Parathyroid adenoma (tissue), 2 donors: ENCODE data around the gene ELMOD3.
"Not testable (repeated sequence)": the region's sequence is repeated elsewhere in the genome, so short reads cannot be mapped to it uniquely, and the experiment has no call there.

Experiments used
- H2AFZ ChIP-seq: fragments of 300-600 bp; sonication (generic); one replicate; pipeline ENCODE4 v1.7.0; 2017; ENCODE audit warnings: antibody characterized with exemption, mild to moderate bottlenecking
- H3K27ac ChIP-seq: fragments of 300-600 bp; sonication (generic); one replicate; pipeline ENCODE4 v1.7.0; 2017
- H3K27me3 ChIP-seq: fragments of 300-600 bp; sonication (generic); one replicate; pipeline ENCODE4 v1.7.0; 2017; ENCODE audit warnings: low read length; ENCODE audit not compliant: control insufficient read depth, insufficient read depth
- H3K36me3 ChIP-seq: fragments of 300-600 bp; sonication (generic); one replicate; pipeline ENCODE4 v1.7.0; 2017; ENCODE audit warnings: low read length; ENCODE audit not compliant: control insufficient read depth, insufficient read depth
- H3K4me1 ChIP-seq: fragments of 300-600 bp; sonication (generic); one replicate; pipeline ENCODE4 v1.7.0; 2017; ENCODE audit warnings: control low read depth
- H3K4me2 ChIP-seq: fragments of 300-600 bp; sonication (generic); one replicate; pipeline ENCODE4 v1.7.0; 2017; ENCODE audit warnings: low read length
- H3K4me3 ChIP-seq: fragments of 300-600 bp; sonication (generic); one replicate; pipeline ENCODE4 v1.7.0; 2017; ENCODE audit warnings: low read depth, low read length
- H3K79me2 ChIP-seq: fragments of 300-600 bp; sonication (generic); one replicate; pipeline ENCODE4 v1.7.0; 2017; ENCODE audit warnings: control low read depth
- H3K9ac ChIP-seq: fragments of 300-600 bp; sonication (generic); one replicate; pipeline ENCODE4 v1.7.0; 2017; ENCODE audit warnings: mild to moderate bottlenecking
- H3K9me3 ChIP-seq: fragments of 300-600 bp; sonication (generic); one replicate; pipeline ENCODE4 v1.7.0; 2017; ENCODE audit warnings: low read length; ENCODE audit not compliant: control insufficient read depth
- CTCF ChIP-seq: fragments of 300-600 bp; sonication (generic); IDR thresholded peaks from one replicate; pipeline ENCODE4 v1.7.0; 2017; ENCODE audit warnings: antibody characterized with exemption, mild to moderate bottlenecking
- donor health status: primary hyperparathyroidism.

Gene ELMOD3

GRCh38 chr2:85436836-85437487 is 82.4 kb downstream of the ELMOD3 start:
- Histone ChIP-seq H3K9me3 (no peaks in the 10 kb centered on the region), H3K4me1 (peaks cover 54% of the 10 kb centered on the region), H3K27me3 (no peaks in the 10 kb centered on the region), H3K79me2 (no peaks in the 10 kb centered on the region), H3K4me2 (peak overlapping the region; percentile 64), H2AFZ (peak overlapping the region; percentile 86), H3K27ac (peak overlapping the region; percentile 76), H3K4me3 (no peak overlapping the region), H3K9ac (peak overlapping the region; percentile 25), H3K36me3 (no peaks in the 10 kb centered on the region)
- TF ChIP-seq CTCF = no peak

- Histone ChIP-seq H3K4me2 (peak overlapping the region; percentile 64), H3K4me3 (peak overlapping the region; percentile 46), H3K36me3 (no peaks in the 10 kb centered on the region), H3K27ac (peak overlapping the region; percentile 76), H3K4me1 (peaks cover 52% of the 10 kb centered on the region), H3K79me2 (no peaks in the 10 kb centered on the region), H3K9ac (peak overlapping the region; percentile 25), H3K9me3 (no peaks in the 10 kb centered on the region), H3K27me3 (no peaks in the 10 kb centered on the region), H2AFZ (peak overlapping the region; percentile 86)
- no peak for TF ChIP-seq CTCF
These were observed 83.1 kb downstream of the ELMOD3 start for GRCh38 chr2:85437488-85438200.

GRCh38 chr2:85438201-85439024 is 83.8 kb downstream of the ELMOD3 start:
- no peak for TF ChIP-seq CTCF
- Histone ChIP-seq H3K36me3 (no peaks in the 10 kb centered on the region), H3K4me1 (peaks cover 44% of the 10 kb centered on the region)

GRCh38 chr2:85439025-85439472 is 84.5 kb downstream of the ELMOD3 start:
- no peaks in the 10 kb centered on the region for H3K9me3 ChIP-seq
- peak overlapping the region; percentile 76 for H3K27ac ChIP-seq
- H3K4me1 ChIP-seq = peaks cover 38% of the 10 kb centered on the region

More at GRCh38 chr2:85438201-85439024, 83.8 kb downstream of the ELMOD3 start:
- Histone ChIP-seq H3K9ac (no peak overlapping the region), H3K4me3 (peak overlapping the region; percentile 46), H2AFZ (peak overlapping the region; percentile 45), H3K79me2 (no peaks in the 10 kb centered on the region), H3K9me3 (no peaks in the 10 kb centered on the region), H3K4me2 (peak overlapping the region; percentile 64), H3K27ac (peak overlapping the region; percentile 76), H3K27me3 (no peaks in the 10 kb centered on the region)

GRCh38 chr2:85439569-85439968 is 85.0 kb downstream of the ELMOD3 start:
- H3K4me1 ChIP-seq = peaks cover 33% of the 10 kb centered on the region
- not testable (repeated sequence) for H3K27me3 ChIP-seq, H3K79me2 ChIP-seq, H2AFZ ChIP-seq, H3K27ac ChIP-seq, H3K36me3 ChIP-seq, H3K4me2 ChIP-seq, H3K9ac ChIP-seq, H3K4me3 ChIP-seq, H3K9me3 ChIP-seq

More at GRCh38 chr2:85439025-85439472, 84.5 kb downstream of the ELMOD3 start:
- Histone ChIP-seq H2AFZ (no peak overlapping the region), H3K9ac (no peak overlapping the region), H3K4me2 (no peak overlapping the region), H3K27me3 (no peaks in the 10 kb centered on the region), H3K79me2 (no peaks in the 10 kb centered on the region), H3K4me3 (no peak overlapping the region), H3K36me3 (no peaks in the 10 kb centered on the region)
- no peak for TF ChIP-seq CTCF
